GM18868 (cell line): ENCODE data around the gene ALPL.
"Not testable (repeated sequence)": the region's sequence is repeated elsewhere in the genome, so short reads cannot be mapped to it uniquely, and the experiment has no call there.

Experiments used
- ATAC-seq: cut with Tn5 transposase; IDR thresholded peaks from one replicate; pipeline ENCODE4 v1.9.1; 2021; ENCODE audit warnings: mild to moderate bottlenecking, moderate library complexity; ENCODE audit not compliant: unreplicated experiment

The ALPL gene

DNA sequence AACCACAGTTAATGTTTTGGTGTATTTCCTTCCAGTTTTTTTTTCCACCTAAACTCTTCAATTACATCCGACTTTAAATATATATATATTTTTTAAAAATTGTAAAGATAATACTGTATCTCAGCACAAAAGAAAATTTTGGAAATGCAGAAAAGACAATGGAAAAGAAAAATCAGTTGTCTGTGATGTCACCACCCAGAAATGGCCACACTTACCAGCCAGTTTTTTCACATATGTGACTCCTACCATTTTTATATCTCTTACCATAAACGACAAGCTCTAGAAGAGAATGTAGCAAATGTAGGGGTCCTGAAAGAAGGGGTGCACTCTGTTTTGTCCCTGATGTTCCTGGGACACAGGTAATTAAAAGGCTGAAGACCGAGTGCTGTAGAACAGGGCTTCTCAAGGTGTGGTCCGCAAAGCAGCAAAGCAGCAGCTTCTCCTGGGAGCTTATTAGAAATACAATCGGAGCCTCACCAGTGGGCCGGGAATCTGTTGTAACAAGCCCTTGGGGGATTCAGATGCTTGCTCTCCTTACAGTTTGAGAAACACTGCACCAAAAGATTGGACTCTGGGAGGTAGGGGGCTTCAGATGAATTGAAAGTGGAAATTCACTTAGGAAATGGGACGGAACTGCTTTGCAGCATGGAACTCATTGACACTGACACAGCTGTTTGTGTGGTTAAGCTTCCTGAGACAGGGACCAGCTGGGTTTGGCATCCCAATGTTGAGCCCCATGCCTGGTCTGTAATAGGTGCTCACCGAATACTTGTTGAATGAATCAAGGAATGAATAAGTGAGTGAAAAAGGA is 44.1 kb downstream of the ALPL start:
- no peak for ATAC-seq

DNA sequence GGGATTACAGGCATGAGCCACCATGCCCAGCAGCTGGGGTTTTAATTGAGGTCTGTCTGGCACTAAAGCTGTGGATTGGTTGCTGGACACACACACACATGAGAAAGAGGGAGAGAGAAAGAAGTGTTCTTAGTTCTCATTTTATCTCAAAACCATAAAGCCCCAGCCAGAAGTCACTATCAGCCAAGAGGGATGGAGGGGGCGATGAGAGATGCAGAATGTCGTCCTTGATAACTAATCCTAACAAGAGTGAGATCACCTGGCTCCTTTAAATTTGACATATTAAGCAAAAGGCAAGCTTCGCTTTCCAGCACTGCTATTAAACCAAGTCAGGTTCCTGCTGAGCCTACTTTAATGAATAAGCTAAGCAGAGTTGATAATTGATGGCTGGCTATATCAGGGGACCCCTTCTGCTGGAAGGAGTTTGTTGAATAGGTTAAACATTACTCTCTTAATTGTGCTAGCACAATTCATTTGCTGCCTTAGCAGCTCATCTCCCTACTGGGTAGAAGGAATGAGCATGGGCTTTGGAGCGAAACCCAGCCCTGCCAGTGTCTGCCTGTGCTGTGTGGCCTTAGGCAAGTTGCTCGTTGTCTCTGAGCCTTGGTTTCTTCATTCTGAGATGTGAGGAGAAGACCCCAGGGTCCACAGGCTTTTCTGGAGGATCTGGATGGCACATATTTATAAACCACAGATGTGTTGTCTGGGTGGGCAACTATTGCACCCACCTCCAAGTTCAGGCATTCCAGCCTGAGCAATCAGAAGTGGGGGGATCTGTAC is 50.8 kb downstream of the ALPL start:
- ATAC-seq: no peak

DNA sequence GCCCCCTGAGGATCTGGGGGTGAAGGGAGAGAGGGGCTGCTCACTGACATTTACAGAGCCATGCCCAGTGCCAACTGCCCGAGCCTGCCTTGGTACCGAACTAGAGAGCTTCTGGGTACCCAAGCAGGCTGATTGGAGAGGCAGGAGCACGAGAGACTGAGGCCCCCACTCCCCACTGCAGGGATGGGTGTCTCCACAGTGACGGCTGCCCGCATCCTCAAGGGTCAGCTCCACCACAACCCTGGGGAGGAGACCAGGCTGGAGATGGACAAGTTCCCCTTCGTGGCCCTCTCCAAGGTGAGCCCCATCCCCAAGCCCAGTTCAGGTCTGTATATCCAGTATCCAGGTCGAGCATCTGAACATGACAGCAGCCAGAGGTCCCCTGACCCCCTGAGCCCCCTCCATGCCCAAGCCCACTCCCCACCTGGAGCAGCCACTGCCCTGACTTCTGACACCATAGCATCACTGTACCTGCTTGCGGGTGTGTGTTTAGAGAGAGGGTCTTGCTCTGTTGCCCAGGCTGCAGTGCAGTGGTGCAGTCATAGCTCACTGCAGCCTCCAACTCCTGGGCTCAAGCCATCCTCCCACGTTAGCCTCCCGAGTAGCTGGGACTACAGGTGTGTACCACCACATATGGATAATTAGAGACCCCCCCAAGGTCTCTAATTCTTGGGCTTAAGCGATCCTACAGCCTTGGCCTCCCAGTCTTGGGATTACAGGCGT is 51.9 kb downstream of the ALPL start:
- no peak for ATAC-seq

DNA sequence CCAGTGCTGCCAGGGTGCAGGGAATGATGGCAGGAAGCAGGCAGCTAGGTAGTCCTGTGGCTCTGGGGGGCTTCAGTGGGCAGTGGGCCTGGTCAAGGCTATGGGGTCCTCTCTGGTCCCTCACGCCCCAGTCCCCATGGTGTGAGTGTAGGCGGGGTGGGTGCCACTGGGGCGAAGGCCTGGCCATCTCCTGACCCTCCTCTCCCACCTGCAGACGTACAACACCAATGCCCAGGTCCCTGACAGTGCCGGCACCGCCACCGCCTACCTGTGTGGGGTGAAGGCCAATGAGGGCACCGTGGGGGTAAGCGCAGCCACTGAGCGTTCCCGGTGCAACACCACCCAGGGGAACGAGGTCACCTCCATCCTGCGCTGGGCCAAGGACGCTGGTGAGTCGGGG is 53.7 kb downstream of the ALPL start:
- ATAC-seq: no peak

DNA sequence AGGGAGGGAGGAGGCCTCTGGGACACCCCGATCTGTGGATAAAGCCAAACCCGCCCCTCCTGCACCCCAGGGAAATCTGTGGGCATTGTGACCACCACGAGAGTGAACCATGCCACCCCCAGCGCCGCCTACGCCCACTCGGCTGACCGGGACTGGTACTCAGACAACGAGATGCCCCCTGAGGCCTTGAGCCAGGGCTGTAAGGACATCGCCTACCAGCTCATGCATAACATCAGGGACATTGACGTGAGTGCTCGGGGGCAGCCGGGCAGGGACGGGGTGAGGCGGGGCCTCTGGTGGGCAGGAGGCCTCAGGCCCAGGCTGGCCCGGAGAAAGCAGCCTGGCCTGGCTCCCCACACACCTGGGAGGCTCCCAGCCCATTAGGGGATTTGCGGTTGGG is 54.7 kb downstream of the ALPL start:
- no peak for ATAC-seq

DNA sequence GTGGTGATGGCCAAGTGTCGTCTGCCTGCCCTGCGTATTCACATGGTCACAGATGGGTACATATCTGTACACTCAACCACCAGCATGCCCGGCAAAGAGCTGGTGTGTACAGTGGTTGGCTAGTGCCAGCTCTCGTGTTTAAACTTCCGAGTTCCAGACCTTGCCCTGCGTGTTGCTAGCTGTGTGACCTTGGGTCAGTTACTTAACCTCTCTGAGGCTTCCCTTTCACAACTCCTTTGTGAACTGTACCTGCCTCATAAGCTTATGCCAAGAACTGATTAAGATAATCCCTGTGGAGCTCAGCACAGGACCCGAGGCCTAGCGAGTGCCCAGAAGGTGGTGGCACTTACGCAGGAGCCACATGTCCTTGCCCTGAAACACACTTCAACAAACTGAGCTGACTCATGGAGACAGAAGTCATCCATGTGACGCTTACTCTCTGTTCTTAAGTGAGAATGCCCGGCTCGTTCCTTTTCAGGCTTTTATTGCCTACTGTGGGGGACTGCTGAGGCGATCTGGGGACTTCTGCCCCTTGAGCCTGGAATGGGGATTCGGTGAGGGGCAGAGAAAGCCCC is 55.4 kb downstream of the ALPL start:
- ATAC-seq: no peak

DNA sequence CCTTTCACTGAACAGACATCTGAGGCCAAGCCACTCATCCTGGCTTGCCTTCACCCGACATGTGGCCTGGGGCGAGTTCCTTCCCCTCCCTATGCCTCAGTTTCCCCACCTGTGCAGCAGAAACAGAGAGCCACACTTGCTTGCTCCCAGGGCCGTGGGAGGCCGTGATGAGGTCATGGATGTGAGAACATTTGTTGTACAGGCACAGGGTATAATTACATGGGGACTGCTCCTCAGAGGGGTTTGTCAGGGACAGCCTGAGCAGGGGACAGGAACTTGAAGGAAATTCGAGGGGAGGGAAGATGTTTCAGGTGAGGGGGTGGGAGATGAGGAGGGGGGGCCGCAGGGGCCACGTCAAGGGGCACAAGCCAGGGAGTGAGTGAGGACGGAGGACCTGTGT is 56.1 kb downstream of the ALPL start:
- no peak for ATAC-seq

DNA sequence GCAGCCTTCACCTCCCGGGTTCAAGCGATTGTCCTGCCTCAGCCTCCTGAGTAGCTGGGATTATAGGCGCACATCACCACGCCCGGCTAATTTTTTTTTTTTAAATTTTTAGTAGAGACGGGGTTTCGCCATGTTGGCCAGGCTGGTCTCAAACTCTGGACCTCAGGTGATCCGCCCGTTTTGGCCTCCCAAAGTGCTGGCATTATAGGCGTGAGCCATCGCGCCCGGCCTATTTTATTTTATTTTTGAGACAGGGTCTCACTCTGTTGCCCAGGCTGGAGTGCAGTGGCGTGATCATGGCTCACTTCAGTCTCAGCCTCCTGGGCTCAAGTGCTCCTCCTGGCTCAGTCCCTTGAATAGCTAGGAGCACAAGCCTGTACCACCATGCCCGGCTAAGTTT is 57.1 kb downstream of the ALPL start:
- not testable (repeated sequence) for ATAC-seq

DNA sequence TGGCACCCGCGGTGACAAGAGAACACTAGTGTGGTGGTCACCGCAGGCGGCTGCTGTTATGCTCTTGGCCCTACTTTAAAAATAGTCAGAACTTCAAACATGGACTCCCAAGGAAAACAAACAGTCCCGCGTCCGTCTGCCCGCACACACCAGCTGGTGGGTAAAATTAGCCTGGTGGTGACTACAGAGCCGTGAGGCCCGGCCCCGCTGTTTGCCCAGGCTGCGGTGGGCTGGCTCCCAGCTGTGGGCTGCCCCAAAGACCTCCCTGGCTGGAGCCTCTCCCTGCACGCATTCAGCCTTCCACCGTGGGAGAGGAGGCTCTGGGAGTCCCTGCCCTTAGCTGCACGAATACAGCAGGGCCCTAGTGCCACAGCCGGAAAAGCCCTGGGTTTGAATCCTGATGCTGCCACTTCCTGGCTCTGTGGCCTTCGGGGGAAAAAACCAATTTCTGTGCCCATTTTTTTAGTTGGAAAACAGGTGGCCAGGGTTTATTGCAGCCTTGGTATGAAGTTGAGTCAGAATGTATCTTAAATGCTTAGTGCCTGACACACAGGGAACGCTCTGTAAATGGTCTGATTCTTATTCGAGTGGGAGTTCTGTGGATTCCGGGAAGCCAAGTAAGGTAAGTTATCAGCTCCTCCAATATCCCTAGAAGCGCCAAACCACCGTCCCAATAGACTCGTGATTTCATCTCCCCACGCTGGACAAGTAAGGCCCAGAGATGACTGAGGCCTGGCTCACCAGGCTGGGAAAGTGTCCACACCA is 58.2 kb downstream of the ALPL start:
- no peak for ATAC-seq

DNA sequence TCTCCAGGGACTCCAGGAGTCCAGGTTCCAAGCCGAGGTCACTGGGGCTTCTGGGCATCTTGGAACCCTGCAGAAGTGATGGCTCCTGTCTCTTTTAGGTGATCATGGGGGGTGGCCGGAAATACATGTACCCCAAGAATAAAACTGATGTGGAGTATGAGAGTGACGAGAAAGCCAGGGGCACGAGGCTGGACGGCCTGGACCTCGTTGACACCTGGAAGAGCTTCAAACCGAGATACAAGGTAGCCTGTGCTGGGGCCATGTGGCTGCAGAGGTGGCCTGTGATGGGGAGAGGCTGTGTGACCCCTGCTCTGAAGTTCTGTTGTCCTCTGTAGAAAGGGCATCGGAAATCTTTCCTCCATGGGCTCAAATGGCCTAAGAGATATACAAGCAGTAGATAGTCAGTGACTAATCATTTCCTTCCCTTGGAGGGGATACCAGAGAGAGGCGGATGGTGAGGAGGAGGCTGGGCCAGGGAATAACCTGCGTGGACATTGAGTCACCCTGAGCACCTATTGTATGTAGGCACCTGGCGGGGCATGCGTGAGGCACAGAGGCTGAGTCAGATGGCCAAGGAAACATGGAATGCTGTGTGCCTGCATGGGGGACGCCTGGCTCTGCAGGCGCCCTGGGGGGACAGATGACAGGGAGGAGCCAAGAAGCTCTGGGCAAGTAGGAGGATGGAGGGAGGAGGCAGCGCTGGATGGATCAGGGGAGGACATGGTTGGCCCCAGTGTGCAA is 59.0 kb downstream of the ALPL start:
- ATAC-seq: no peak

DNA sequence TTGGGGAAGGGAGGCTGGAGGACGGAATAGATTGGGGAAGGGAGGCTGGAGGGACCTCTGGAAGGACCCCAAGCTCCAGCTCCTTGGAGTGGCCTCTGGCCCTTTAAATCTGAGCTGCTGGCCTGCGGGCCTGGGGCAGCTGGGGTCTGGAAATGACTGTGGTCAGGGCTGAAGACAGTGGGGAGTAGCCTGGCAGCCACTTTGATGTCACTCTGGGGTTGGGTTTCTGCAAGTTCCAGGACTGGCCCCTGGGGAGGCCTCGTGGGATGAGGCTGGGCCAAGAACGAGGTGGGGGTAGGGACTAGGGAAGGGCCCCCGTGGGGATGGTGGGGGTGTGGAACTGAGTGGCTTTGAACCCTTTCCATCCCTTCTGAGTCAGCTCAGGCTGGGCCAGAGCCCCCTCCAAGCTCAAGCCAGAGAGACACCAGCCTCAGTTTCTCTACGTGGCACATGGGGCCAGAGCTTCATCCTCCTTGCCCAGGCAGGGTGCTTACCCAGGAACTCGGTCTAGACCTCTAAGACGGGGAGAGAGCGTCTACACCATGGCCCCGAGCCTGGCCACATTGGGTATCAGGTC is 59.7 kb downstream of the ALPL start:
- no peak for ATAC-seq

DNA sequence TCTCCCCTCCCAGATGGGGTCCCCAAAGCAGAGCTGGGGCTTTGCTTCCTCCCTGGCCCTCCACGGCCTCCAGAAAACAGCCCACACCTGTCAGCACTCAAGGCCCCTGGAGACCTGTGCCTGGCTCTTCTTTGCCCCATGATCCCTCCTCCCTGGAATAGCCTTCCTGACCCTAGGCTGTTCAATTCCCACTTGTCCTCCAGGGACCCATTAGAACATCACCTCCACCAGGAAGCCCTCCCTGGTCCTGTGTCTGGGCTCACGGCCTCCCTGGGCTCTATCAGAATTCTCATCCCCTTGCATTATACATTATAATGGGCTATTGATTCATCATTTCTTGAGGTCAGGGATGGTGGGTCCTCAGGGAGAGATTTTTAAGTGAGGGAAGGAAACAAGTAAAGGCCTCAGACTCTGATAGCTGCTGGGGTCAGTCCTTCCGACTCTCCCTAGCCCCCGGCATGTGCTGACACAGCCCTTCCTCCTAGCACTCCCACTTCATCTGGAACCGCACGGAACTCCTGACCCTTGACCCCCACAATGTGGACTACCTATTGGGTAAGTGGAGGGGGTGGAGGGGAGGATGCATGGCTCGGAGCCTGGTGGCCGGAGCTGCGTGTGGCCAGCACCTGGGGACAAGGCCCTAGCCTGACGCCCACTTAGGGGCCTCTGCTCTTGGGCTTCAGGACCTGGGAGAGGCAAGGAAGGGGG is 60.8 kb downstream of the ALPL start:
- ATAC-seq: no peak

DNA sequence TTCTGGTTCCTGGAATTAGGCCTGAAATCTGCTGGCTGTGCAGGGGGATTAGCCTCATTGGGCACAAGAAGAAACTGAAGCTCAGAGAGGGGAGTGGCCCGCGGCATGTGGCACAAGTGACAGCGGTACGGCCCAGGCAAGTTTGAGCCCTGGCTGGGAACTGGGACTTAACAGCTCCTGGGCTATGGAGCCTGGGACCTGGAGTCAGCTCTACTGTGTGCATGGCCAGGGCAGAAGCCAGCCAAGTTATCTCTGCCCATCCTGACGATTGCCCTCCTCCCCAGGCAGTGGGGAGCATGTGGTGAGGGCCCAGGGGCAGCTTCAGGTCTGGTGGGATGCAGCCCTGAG is 61.3 kb downstream of the ALPL start:
- no peak for ATAC-seq

DNA sequence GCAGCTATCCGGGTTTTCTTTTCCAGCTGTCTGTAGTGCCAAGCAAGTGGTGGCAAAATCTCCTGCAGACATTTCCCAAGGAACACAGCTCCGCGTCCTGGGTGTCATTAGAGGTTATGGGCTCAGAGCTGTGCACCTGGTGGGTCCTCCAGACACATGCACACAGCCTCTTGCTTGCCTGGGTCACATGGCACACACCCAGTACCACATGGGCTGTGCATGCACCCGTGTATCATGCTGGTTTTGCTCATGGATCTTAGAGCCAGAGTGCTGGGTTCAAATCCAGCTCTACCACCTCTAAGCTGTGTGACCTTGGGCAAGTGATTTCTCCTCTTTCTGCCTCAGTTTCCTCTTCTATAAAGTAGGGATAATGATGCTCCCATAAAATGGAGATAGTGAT is 61.7 kb downstream of the ALPL start:
- ATAC-seq: no peak

DNA sequence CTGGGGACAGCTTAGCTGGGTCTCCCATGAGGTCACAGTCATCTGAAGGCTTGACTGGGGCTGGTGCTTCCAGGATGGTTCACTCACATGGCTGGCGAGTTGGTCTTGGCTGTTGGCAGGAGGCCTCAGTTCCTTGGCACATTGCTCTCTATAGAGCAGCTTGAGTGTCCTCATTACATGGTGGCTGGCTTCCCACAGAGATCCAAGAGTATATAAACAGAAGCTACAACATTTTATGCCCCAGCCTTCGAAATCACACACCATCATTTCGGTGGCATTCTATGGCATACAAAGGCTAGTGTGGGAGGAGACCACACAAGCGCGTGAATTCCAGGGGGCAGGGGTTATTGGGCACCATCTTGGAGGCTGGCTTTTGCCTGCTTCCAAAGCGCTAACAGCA is 63.0 kb downstream of the ALPL start:
- ATAC-seq: no peak

DNA sequence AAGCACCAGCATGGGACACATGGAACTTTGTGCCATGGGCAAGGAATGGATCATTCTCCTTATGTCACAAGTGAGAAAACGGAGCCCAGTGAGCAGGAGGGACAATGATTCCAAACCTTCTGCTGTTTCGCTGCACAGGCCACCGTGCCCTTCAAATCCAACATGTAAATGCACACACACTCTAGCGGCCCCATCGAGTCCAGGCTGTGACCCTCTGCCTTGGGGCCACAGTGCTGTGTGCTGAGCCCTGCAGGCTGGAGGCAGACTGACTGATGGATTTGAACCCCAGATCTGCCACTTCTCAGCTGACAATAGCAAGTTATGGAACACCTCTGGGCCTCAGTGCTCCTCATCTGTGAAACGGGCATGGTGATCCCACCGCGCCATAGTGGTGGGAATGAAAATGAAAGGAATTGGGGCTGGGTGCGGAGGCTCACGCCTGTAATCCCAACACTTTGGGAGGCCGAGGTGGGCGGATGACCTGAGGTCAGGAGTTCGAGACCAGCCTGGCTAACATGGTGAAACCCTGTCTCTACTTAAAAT is 63.6 kb downstream of the ALPL start:
- ATAC-seq: no peak

DNA sequence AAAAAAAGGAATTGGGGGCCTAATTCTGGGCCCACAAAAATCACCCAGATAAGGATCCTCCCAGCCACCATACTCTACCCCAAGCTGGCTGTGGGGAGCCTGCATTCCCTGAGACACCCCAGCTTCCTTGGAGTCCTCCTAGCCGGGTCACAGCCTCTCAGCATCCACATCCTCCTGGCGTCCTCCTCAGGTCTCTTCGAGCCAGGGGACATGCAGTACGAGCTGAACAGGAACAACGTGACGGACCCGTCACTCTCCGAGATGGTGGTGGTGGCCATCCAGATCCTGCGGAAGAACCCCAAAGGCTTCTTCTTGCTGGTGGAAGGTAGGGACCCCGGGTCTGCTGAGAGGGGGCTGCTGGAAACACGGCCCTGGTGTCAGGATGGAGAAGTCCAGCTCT is 64.3 kb downstream of the ALPL start:
- ATAC-seq: no peak

DNA sequence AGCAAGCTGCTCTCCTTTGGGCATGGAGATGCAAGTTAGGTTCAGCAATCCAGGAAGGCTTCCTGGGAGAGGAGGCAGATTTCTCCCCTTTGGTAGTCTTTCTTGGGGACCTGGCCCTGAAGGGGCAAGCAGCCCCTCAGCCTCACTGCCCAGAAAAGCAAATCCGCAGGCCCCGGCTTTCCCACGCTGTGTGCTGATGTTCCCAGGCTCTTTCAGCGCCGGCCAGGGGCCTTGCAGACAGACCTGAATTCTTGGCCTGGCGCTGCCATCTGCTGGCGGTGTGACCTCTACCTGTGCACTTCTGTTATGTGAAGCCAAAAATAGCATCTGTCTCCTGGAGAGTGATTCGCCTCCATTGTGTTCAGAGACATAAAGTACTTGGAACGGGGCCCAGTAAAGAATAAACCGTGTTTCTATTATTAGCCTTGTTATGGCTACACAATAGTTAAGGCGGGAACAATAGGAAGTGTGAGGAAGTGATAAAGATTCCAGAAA is 64.8 kb downstream of the ALPL start:
- no peak for ATAC-seq
